Neural cell (in vitro differentiated cells): ENCODE measurements around the gene GLTPD2. TPM values are rescaled to one million over a fixed set of nuclear protein-coding genes. Genes with fewer than 3 reads are reported as not detected.

Experiments used
- H2AFZ ChIP-seq: fragments of 200-600, 300-800 bp; sonication (generic), shearing (Covaris generic); 2 replicates; pipeline ENCODE4 v1.6.0; 2014; ENCODE audit warnings: low read depth, mild to moderate bottlenecking, antibody characterized with exemption, low read length, moderate library complexity
- H3F3A ChIP-seq: fragments of 200-600 bp; shearing (Covaris generic); 2 replicates; pipeline ENCODE4 v1.6.1; 2016; ENCODE audit warnings: mild to moderate bottlenecking, moderate library complexity, mixed read lengths, antibody characterized with exemption, low read length; ENCODE audit not compliant: insufficient read depth, poor library complexity, severe bottlenecking
- H3K27ac ChIP-seq: fragments of 200-600, 300-800 bp; sonication (generic), shearing (Covaris generic); 2 replicates; pipeline ENCODE4 v1.5.1; 2014; ENCODE audit warnings: mild to moderate bottlenecking, low read length, moderate library complexity
- H3K27me3 ChIP-seq: fragments of 300-800, 200-600 bp; sonication (generic), shearing (Covaris generic); 2 replicates; pipeline ENCODE4 v1.6.0; 2014; ENCODE audit warnings: mild to moderate bottlenecking, low read depth, low read length, moderate library complexity; ENCODE audit not compliant: insufficient read depth
- H3K36me3 ChIP-seq: fragments of 300-800, 200-600 bp; sonication (generic), shearing (Covaris generic); 2 replicates; pipeline ENCODE4 v1.5.1; 2014; ENCODE audit warnings: mild to moderate bottlenecking, antibody characterized with exemption, low read length, moderate library complexity; ENCODE audit not compliant: insufficient read depth
- H3K4me2 ChIP-seq: fragments of 300-800, 200-600 bp; sonication (generic), shearing (Covaris generic); 2 replicates; pipeline ENCODE4 v1.6.0; 2014; ENCODE audit warnings: mild to moderate bottlenecking, low read length
- H3K4me3 ChIP-seq: fragments of 300-800, 200-600 bp; sonication (generic), shearing (Covaris generic); 2 replicates; pipeline ENCODE4 v1.5.1; 2014; ENCODE audit warnings: mild to moderate bottlenecking, low read length, moderate library complexity
- H3K79me2 ChIP-seq: fragments of 200-600 bp; shearing (Covaris generic); replicated peaks from 2 replicates; pipeline ENCODE4 v1.6.0; 2014; ENCODE audit warnings: mild to moderate bottlenecking, low read length, moderate library complexity; ENCODE audit not compliant: insufficient read depth
- H3K9ac ChIP-seq: fragments of 300-800, 200-600 bp; sonication (generic), shearing (Covaris generic); 2 replicates; pipeline ENCODE4 v1.6.1; 2016; ENCODE audit warnings: mild to moderate bottlenecking, low read length, mixed read lengths
- H3K9me2 ChIP-seq: fragments of 200-600 bp; shearing (Covaris generic); 2 replicates; pipeline ENCODE4 v1.6.1; 2016; ENCODE audit warnings: mild to moderate bottlenecking, low read length, mixed read lengths; ENCODE audit not compliant: insufficient read depth
- H3K9me3 ChIP-seq: fragments of 200-600, 300-800 bp; sonication (generic), shearing (Covaris generic); 2 replicates; pipeline ENCODE4 v1.6.1; 2016; ENCODE audit warnings: mild to moderate bottlenecking, mixed run types, low read length, moderate library complexity, mixed read lengths
- H4K20me1 ChIP-seq: fragments of 200-600 bp; shearing (Covaris generic); 2 replicates; pipeline ENCODE4 v1.6.1; 2016; ENCODE audit warnings: mild to moderate bottlenecking, mixed run types; ENCODE audit not compliant: insufficient read depth
- EP300 ChIP-seq: fragments of 450-650 bp; conservative IDR thresholded peaks from 2 replicates; pipeline ENCODE4 v1.6.1; 2014; ENCODE audit warnings: antibody characterized with exemption, mild to moderate bottlenecking, moderate library complexity; ENCODE audit not compliant: poor library complexity, severe bottlenecking
- EZH2 ChIP-seq: fragments of 200-600, 300-800 bp; shearing (Covaris generic), sonication (generic); IDR thresholded peaks from 2 replicates; pipeline ENCODE4 v1.6.1; 2014; ENCODE audit warnings: antibody characterized with exemption, low read length, borderline replicate concordance, mild to moderate bottlenecking; ENCODE audit not compliant: insufficient read depth, poor library complexity, severe bottlenecking
- POLR2AphosphoS5 ChIP-seq: IDR thresholded peaks from 2 replicates; pipeline ENCODE4 v1.6.1; 2012
- RAD21 ChIP-seq: fragments of 450-650 bp; conservative IDR thresholded peaks from 2 replicates; pipeline ENCODE4 v1.6.1; 2014; ENCODE audit warnings: antibody characterized with exemption, mild to moderate bottlenecking, moderate library complexity
- REST ChIP-seq: IDR thresholded peaks from 2 replicates; pipeline ENCODE4 v1.6.1; 2012; ENCODE audit warnings: borderline replicate concordance
- TAF1 ChIP-seq: IDR thresholded peaks from 2 replicates; pipeline ENCODE4 v1.6.1; 2012; ENCODE audit warnings: low read depth
- polyA plus RNA-seq: library from polyadenylated mRNA; depleted of rRNA; stranded (reverse); fragments of >200 nt; gene quantifications from 2 replicates; pipeline ENCODE4 v1.2.3, GENCODE V29; 2014
- TF ChIP-seq, protein P1 (sequence below): fragments of 450-650 bp; IDR thresholded peaks from 2 replicates; pipeline ENCODE4 v1.5.1; 2014; ENCODE audit warnings: antibody characterized with exemption, mild to moderate bottlenecking, moderate library complexity; ENCODE audit not compliant: poor library complexity, severe bottlenecking

The GLTPD2 gene
- polyA plus RNA-seq, 1 donor from 2014 or later = not detected

GRCh38 chr17:4810696-4811290 is 22.0 kb downstream of the GLTPD2 start:
- H3K79me2 ChIP-seq = no peaks in the 10 kb centered on the region
- H4K20me1 ChIP-seq = no peaks in the 10 kb centered on the region
- H2AFZ ChIP-seq = no peak overlapping the region
- H3K36me3 ChIP-seq = no peaks in the 10 kb centered on the region
- H3K4me2 ChIP-seq = no peak overlapping the region
- H3K27ac ChIP-seq = no peak overlapping the region
- no peaks in the 10 kb centered on the region for H3K9me2 ChIP-seq
- no peak for TF ChIP-seq RAD21
- no peak for TF ChIP-seq EP300
- TF ChIP-seq TAF1 = no peak
- no peaks in the 10 kb centered on the region for H3F3A ChIP-seq
- H3K9me3 ChIP-seq = no peaks in the 10 kb centered on the region
- H3K9ac ChIP-seq = no peak overlapping the region
- no peak overlapping the region for H3K4me3 ChIP-seq
- peaks cover 11% of the 10 kb centered on the region for H3K27me3 ChIP-seq

- no peaks in the 10 kb centered on the region for H3K36me3 ChIP-seq
These were observed 22.7 kb downstream of the GLTPD2 start for GRCh38 chr17:4811471-4811870.

More at GRCh38 chr17:4811471-4811870, 22.7 kb downstream of the GLTPD2 start:
- H3K27ac ChIP-seq = no peak overlapping the region
- no peak overlapping the region for H3K9ac ChIP-seq
- no peak overlapping the region for H2AFZ ChIP-seq
- no peaks in the 10 kb centered on the region for H3K9me2 ChIP-seq
- no peak overlapping the region for H3K4me2 ChIP-seq
- H3K27me3 ChIP-seq = peaks cover 5% of the 10 kb centered on the region
- no peak overlapping the region for H3K4me3 ChIP-seq
- no peaks in the 10 kb centered on the region for H4K20me1 ChIP-seq
- no peaks in the 10 kb centered on the region for H3K79me2 ChIP-seq
- TF ChIP-seq EP300 (no peak), REST (no peak), POLR2AphosphoS5 (no peak), TAF1 (no peak), EZH2 (no peak), RAD21 (no peak)
- TF ChIP-seq, protein P1, sequence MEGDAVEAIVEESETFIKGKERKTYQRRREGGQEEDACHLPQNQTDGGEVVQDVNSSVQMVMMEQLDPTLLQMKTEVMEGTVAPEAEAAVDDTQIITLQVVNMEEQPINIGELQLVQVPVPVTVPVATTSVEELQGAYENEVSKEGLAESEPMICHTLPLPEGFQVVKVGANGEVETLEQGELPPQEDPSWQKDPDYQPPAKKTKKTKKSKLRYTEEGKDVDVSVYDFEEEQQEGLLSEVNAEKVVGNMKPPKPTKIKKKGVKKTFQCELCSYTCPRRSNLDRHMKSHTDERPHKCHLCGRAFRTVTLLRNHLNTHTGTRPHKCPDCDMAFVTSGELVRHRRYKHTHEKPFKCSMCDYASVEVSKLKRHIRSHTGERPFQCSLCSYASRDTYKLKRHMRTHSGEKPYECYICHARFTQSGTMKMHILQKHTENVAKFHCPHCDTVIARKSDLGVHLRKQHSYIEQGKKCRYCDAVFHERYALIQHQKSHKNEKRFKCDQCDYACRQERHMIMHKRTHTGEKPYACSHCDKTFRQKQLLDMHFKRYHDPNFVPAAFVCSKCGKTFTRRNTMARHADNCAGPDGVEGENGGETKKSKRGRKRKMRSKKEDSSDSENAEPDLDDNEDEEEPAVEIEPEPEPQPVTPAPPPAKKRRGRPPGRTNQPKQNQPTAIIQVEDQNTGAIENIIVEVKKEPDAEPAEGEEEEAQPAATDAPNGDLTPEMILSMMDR = no peak
- H3K9me3 ChIP-seq = no peaks in the 10 kb centered on the region
- H3F3A ChIP-seq = no peaks in the 10 kb centered on the region
